ENCODE results near the gene OR2C1. TPM values are rescaled to one million over a fixed set of nuclear protein-coding genes. Genes with fewer than 3 reads are reported as not detected.

Gene OR2C1
- total RNA-seq, 1 experiment from 2014 or later, result not detected

- H3K27me3 Mint-ChIP-seq (ENCODE audit: low read depth), result no peaks in the 10 kb centered on the region; the same call in 1 of the 2 replicates
- no peaks in the 10 kb centered on the region for H3K79me1 ChIP-seq (ENCODE audit: insufficient read depth, low read depth, low read length, poor library complexity, severe bottlenecking)
- H3K9ac ChIP-seq (ENCODE audit: extremely low read depth, insufficient read length, low read length), result no peak overlapping the region
- no peak overlapping the region for H2BK12ac ChIP-seq (ENCODE audit: insufficient read length, low read depth, low read length)
- no peak overlapping the region for H3K4me2 ChIP-seq (ENCODE audit: insufficient read depth, insufficient read length, low read length)
- H3K9me3 ChIP-seq (ENCODE audit: control insufficient read depth, low read depth, low read length), result peaks cover 35% of the 10 kb centered on the region
- H4K8ac ChIP-seq (replicated peaks; ENCODE audit: insufficient read length, low read depth, low read length), result no peak overlapping the region
- no CpG with 5 or more reads among the region's 6 CpGs for WGBS (ENCODE audit: extremely low coverage, insufficient read length, low lambda C conversion rate)
- H3K14ac ChIP-seq (ENCODE audit: insufficient read depth, low read length), result no peak overlapping the region
- H3K27ac Mint-ChIP-seq, result no peak overlapping the region
- H2BK5ac ChIP-seq (ENCODE audit: insufficient read length, low read length), result no peak overlapping the region
- H3K9me3 Mint-ChIP-seq, result peaks cover 49 to 60% of the 10 kb centered on the region in 2 experiments
- H2BK15ac ChIP-seq (ENCODE audit: low read depth, low read length), result no peak overlapping the region
- H3K23ac ChIP-seq (ENCODE audit: insufficient read length, low read depth, low read length), result no peak overlapping the region
- H4K5ac ChIP-seq (ENCODE audit: insufficient read length, low read depth, low read length), result no peak overlapping the region
- H3K4me3 Mint-ChIP-seq, result no peak overlapping the region
- H3K18ac ChIP-seq (ENCODE audit: insufficient read length, low read depth, low read length), result no peak overlapping the region
- TF ChIP-seq CTCF (conservative IDR thresholded peaks at IDR 0.05), result no peak
- DNase-seq, result no peak
- no peak overlapping the region for H4K91ac ChIP-seq (ENCODE audit: insufficient read length, low read depth, low read length)
- H3K4me1 ChIP-seq (ENCODE audit: insufficient read depth, low read length), result no peaks in the 10 kb centered on the region
- H3K4ac ChIP-seq (ENCODE audit: low read depth, low read length), result no peak overlapping the region
- H3K79me2 ChIP-seq (ENCODE audit: insufficient read depth, low read length), result no peaks in the 10 kb centered on the region; the same call in 1 of the 2 replicates
- no peak overlapping the region for H2AK5ac ChIP-seq (ENCODE audit: insufficient read length, low read length)
- no peak overlapping the region for H3K56ac ChIP-seq (ENCODE audit: insufficient read length, low read depth, low read length)
- H4K20me1 ChIP-seq (ENCODE audit: control insufficient read depth, insufficient read depth, insufficient read length), result no peaks in the 10 kb centered on the region
- no peak overlapping the region for H3T11ph ChIP-seq (ENCODE audit: low read length)
- H3K23me2 ChIP-seq (ENCODE audit: insufficient read length, low read depth, low read length, poor library complexity, severe bottlenecking), result no peaks in the 10 kb centered on the region
- no peak overlapping the region for H2BK120ac ChIP-seq (ENCODE audit: low read depth, low read length, poor library complexity, severe bottlenecking)
- H3K27ac ChIP-seq (ENCODE audit: insufficient read length, low read depth, low read length), result no peak overlapping the region
- no peak overlapping the region for H2BK20ac ChIP-seq (ENCODE audit: low read depth, low read length, poor library complexity, severe bottlenecking)
- no peaks in the 10 kb centered on the region for H3K27me3 ChIP-seq (ENCODE audit: insufficient read depth, low read length)
- peaks cover 83 to 85% (median 85%) of the 10 kb centered on the region in 3 experiments for H3K36me3 Mint-ChIP-seq (ENCODE audit: insufficient read depth in 1 of 3, low read depth in 3 of 3)
- no peaks in the 10 kb centered on the region for H3K4me1 Mint-ChIP-seq
- H2AFZ ChIP-seq (ENCODE audit: low read length), result no peak overlapping the region
Measured at GRCh38 chr16:3388325-3388724, 32.6 kb downstream of the OR2C1 start.

All from H9 (cell line).